Skeletal muscle satellite cell (primary cell): ENCODE measurements around the gene CFD.
A peak's percentile ranks its signal among the peaks of the same experiment; 100 is the strongest.

Experiments used
- H3K27me3 ChIP-seq: 2 replicates; pipeline ENCODE4 v1.7.0; 2013; ENCODE audit warnings: low read length; ENCODE audit not compliant: control insufficient read depth, insufficient read depth
- H3K36me3 ChIP-seq: 2 replicates; pipeline ENCODE4 v1.7.0; 2013; ENCODE audit warnings: mild to moderate bottlenecking, control low read depth, low read length; ENCODE audit not compliant: insufficient read depth
- H3K4me1 ChIP-seq: 2 replicates; pipeline ENCODE4 v1.7.0; 2013; ENCODE audit warnings: low read length; ENCODE audit not compliant: control insufficient read depth, insufficient read depth
- H3K4me2 ChIP-seq: 2 replicates; pipeline ENCODE4 v1.7.0; 2013; ENCODE audit warnings: mild to moderate bottlenecking, low read length
- H3K4me3 ChIP-seq: 2 replicates; pipeline ENCODE4 v1.7.0; 2013; ENCODE audit warnings: low read length
- H3K9ac ChIP-seq: 2 replicates; pipeline ENCODE4 v1.7.0; 2013; ENCODE audit warnings: mild to moderate bottlenecking, low read depth, low read length, moderate library complexity
- H3K9me3 ChIP-seq: replicated peaks from 2 replicates; pipeline ENCODE4 v1.7.0; 2013; ENCODE audit warnings: mild to moderate bottlenecking, control low read depth, low read length

The CFD gene

DNA sequence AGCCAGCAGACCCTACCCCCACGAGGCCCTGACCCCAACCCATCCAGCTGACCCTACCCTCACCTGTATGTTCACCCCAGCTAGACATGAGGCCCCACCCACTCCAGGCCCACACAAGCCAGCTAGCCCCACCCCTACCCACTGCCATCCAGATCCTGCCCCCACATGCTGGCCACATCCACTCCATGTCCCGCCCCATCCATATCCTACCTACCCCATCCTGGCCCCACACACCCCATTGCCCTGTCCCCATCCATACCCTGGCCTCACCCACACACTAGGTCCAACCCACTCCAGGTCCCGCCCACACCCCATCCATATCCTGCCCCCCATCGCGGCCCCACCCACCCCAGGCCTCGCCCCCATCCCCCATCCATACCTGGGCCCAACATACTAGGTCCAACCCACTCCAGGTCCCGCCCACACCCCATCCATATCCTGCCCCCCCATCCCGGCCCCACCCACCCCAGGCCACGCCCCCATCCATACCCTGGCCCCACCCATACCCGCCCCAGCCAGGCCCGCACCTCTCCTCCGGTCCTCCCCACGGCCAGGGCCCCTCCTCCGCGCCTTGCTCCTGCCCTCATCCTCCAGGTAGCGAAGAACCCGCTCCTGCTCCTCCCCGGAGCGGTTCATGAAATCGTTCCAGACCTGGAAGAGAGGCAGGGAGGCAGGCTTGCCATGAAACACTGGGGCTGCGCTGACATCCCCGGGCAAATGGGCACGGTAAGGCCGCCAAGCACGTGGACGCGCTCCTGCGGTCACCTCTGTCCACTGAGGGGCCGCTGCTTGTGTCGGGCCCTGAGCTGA, 41.0 kb downstream of the CFD start:
- H3K36me3 ChIP-seq, result peaks cover 32% of the 10 kb centered on the region
- no peak overlapping the region for H3K9ac ChIP-seq
- H3K27me3 ChIP-seq, result no peaks in the 10 kb centered on the region
- H3K4me3 ChIP-seq, result no peak overlapping the region
- H3K9me3 ChIP-seq, result no peaks in the 10 kb centered on the region
- H3K4me2 ChIP-seq, result no peak overlapping the region
- H3K4me1 ChIP-seq, result peaks cover 12% of the 10 kb centered on the region

DNA sequence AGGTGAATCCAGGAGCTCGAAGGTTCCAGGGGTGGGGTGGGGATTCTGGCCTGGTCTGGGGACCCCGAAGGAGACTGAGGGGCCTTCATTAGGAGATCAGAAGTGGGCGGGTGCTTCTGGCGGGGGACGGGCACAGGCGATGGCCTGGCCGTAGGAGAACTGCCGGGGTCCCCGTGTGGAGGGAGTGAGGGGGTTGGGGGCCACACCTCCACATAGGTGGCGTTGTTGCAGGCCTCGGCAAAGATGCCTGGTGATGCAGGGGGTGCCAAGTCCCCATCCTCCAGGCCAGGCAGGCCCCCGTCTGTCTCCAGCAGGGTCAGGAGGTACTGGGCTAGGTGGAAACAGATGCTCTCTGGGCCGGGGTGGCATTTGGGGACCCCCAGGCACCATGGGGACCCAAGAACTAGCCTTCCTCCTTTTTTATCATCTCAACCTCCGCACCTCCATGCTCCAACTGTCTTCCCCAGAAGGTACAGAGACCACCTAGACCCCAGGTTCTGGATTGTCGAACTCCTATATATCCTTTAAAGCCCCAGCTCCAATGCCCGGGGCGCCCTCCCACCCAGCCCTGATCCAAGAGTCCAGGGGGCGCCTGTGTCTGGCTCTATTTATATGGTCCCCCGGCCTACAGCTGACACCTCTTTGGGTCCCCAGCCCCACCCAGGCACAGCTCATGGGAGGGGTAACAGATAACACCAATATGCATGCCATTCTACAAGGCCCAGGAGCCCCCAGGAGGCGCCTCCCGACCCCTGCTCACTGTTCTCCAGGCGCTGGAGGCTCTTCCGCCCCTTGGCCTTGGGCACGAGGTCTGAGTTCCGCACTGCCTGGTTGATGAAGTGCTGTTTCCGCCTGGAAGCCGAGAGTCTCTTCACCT, 42.0 kb downstream of the CFD start:
- Histone ChIP-seq H3K4me1 (peaks cover 12% of the 10 kb centered on the region), H3K4me3 (no peak overlapping the region), H3K36me3 (peaks cover 32% of the 10 kb centered on the region), H3K27me3 (no peaks in the 10 kb centered on the region), H3K9ac (no peak overlapping the region), H3K4me2 (no peak overlapping the region), H3K9me3 (no peaks in the 10 kb centered on the region)

DNA sequence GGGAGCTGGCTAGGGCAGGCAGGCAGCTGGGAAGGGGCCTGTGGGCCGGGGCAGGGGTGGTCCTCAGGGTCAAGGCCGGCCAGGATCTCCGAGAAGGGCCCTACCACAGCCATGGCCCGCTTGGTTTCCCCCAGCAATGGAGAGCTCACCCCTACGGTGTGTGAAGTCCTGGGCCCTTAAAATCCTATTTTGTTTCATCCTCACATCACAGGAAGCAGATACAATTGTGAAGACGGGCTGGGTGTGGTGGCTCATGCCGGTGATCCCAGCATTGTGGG, 42.6 kb downstream of the CFD start:
- Histone ChIP-seq H3K9me3 (no peaks in the 10 kb centered on the region), H3K4me3 (no peak overlapping the region), H3K9ac (no peak overlapping the region), H3K4me2 (no peak overlapping the region), H3K4me1 (peaks cover 12% of the 10 kb centered on the region), H3K36me3 (peaks cover 26% of the 10 kb centered on the region), H3K27me3 (no peaks in the 10 kb centered on the region)

DNA sequence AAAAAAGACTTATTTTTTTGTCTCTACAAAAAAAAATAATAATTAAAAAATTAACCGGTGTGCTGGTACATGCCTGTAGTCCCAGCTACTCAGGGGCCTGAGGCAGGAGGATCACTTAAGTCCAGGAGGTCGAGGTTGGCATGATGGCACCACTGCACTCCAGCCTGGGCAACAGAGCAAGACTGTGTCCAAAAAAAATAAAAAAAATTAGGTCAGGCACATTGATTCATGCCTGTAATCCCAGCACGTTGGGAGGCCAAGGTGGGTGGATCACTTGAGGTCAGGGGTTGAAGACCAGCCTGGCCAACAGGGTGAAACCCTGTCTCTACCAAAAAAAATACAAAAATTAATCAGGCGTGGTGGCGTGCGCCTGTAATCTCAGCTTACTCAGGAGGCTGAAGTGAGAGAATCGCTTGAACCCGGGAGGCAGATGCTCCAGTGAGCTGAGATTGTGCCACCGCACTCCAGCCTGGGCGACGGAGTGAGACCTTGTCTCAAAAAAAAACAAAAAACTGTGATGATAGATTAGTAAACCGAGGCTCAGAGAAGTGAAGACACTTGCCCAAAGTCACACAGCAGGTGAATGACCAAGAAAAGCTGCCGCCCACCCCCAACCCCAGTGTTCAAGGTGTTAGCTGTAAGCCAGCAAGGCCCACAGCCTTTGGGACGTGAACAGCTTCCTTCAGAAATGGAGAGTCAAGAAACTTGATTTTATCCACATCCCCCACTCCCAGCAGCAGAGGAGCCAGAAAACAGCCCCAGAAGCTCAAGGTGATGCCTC, 43.2 kb downstream of the CFD start:
- no peak overlapping the region for H3K9ac ChIP-seq
- no peak overlapping the region for H3K4me3 ChIP-seq
- H3K4me2 ChIP-seq, result no peak overlapping the region
- no peaks in the 10 kb centered on the region for H3K27me3 ChIP-seq
- H3K36me3 ChIP-seq, result peaks cover 21% of the 10 kb centered on the region
- H3K4me1 ChIP-seq, result peaks cover 12% of the 10 kb centered on the region
- H3K9me3 ChIP-seq, result no peaks in the 10 kb centered on the region

DNA sequence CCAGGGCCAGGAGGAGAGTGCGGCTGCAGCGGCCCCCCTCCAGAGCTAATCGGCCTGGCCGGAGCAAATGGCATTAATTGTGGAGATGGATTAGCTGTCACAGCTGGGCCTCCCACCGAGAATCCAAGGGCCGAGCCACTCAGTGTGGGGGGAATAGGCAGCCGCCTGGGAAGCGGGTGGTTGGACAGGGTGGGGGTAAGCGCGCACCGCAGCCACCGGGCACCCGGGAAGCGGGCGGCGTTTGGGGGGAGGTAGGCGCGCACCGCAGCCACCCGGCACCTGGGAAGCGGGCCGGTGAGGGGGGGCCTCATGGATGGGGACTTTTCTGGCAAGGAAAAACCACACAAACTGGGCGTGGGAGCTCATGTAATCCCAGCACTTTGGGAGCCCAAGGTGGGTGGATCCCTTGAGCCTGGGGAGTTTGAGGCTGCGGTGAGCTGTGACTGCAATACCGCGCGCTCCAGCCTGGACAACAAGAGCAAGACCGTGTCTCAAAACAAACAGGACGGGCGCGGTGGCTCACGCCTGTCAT, 43.9 kb downstream of the CFD start:
- Histone ChIP-seq H3K9me3 (no peaks in the 10 kb centered on the region), H3K27me3 (no peaks in the 10 kb centered on the region), H3K4me1 (peaks cover 12% of the 10 kb centered on the region), H3K4me3 (no peak overlapping the region), H3K9ac (no peak overlapping the region), H3K36me3 (peaks cover 19% of the 10 kb centered on the region), H3K4me2 (no peak overlapping the region)

DNA sequence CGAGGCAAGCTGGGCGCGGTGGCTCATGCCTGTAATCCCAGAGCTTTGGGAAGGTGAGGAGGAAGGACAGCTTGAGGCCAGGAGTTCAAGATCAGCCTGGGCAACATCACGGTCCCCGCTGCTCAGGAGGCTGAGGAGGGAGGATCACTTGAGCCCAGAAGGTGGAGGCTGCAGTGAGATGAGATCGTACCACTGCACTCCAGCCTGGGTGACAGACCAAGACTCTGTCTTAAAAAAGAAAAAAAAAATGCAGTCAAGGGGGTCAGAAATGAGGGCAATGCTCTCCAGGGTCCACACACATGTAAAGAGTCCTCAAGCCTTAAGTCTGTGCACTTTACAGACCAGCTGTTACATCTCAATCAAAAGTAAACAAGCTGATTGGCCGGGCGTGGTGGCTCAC, 45.1 kb downstream of the CFD start:
- Histone ChIP-seq H3K36me3 (peaks cover 12% of the 10 kb centered on the region), H3K4me1 (peaks cover 19% of the 10 kb centered on the region), H3K4me2 (no peak overlapping the region), H3K4me3 (no peak overlapping the region), H3K27me3 (no peaks in the 10 kb centered on the region), H3K9me3 (no peaks in the 10 kb centered on the region), H3K9ac (no peak overlapping the region)

DNA sequence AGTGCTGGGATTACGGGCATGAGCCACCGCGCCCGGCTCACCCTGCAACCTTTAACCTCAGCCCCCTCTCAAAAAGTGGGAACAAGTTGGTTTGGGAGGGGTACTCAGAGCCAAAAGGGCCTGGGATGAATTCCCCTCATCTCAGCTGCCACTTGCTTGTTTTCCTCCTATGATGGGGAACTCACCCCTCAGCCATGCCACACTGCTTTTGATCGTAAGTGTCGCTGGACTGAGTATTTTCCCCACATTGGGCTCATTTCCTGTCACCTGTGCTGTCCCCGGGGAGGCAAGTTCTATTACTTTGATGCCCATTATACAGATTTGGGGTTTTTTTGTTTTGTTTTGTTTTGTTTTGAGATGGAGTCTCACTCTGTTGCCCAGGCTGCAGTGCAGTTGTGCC, 47.0 kb downstream of the CFD start:
- Histone ChIP-seq H3K36me3 (peaks cover 6% of the 10 kb centered on the region), H3K27me3 (no peaks in the 10 kb centered on the region), H3K9ac (no peak overlapping the region), H3K4me2 (no peak overlapping the region), H3K4me1 (peaks cover 19% of the 10 kb centered on the region), H3K9me3 (no peaks in the 10 kb centered on the region), H3K4me3 (no peak overlapping the region)

DNA sequence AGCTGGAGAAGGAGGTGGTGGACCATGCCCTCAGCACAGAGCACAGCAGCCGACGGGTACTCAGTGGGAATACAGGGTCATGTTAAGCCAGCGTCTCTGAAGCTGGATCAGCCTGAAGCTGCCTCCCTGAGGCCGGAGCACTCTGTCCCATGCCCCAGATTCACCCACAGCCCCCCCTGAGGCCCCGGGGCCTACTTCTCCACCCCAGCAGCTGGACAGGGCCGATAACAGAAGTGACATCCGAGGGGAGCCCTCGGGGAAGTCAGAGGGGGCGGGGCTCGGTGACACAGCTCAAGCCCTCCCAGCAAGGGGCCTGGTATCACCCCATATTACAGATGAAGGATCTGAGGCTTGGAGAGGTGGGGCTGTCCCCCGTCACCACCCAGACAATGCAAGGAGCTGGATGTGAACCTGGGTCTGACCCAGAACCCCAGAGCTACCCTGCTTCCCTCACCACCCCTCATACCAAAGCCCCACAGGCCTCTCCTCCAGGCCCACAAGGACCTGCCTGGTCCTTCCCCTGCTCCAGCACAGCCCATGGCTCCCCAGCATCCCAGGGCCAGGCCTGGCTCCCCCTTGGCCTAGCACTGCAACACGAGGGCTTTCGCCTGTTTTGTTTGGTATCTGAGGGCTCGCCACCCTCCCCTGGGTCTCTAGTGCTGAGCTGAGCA, 47.9 kb downstream of the CFD start:
- Histone ChIP-seq H3K9me3 (no peaks in the 10 kb centered on the region), H3K4me2 (no peak overlapping the region), H3K27me3 (no peaks in the 10 kb centered on the region), H3K36me3 (no peaks in the 10 kb centered on the region), H3K4me3 (no peak overlapping the region), H3K4me1 (peaks cover 19% of the 10 kb centered on the region), H3K9ac (no peak overlapping the region)

DNA sequence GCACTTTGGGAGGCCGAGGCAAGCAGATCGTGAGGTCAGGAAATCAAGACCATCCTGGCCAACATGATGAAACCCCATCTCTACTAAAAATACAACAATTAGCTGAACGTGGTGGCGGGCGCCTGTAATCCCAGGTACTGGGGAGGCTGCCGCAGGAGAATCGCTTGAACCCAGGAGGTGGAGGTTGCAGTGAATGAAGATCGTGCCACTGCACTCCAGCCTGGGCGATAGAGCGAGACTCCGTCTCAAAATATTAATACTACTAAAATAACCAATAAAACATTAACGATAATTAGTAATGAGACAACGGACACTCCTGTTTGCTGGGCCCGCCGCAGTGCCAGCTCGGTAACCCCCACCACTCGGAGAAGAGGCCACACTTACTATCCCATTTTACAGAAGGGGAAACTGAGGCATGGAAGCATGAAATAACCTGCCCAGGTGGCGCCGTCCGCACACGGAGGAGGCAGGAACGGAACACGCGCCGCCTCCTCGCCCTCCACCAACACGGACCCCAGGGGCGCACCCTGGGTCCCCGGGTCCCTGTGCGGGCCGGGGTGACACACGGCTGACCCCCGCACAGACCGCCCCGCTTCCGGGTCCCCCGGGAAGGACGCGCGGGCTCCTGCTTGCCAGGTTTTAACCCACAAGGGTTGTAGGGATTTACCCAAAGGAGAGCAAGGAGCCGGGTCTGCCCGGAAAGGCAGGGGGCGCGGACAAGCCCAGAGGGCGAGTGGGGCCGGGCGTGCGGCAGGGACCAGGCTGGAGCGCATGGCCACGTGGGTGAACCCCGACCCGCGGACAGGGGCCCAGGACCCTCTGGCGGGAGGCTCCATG, 52.0 kb downstream of the CFD start:
- Histone ChIP-seq H3K9me3 (no peaks in the 10 kb centered on the region), H3K36me3 (no peaks in the 10 kb centered on the region), H3K9ac (no peak overlapping the region), H3K4me3 (no peak overlapping the region), H3K4me2 (peak overlapping the region; percentile 25), H3K27me3 (no peaks in the 10 kb centered on the region), H3K4me1 (peaks cover 11% of the 10 kb centered on the region)

DNA sequence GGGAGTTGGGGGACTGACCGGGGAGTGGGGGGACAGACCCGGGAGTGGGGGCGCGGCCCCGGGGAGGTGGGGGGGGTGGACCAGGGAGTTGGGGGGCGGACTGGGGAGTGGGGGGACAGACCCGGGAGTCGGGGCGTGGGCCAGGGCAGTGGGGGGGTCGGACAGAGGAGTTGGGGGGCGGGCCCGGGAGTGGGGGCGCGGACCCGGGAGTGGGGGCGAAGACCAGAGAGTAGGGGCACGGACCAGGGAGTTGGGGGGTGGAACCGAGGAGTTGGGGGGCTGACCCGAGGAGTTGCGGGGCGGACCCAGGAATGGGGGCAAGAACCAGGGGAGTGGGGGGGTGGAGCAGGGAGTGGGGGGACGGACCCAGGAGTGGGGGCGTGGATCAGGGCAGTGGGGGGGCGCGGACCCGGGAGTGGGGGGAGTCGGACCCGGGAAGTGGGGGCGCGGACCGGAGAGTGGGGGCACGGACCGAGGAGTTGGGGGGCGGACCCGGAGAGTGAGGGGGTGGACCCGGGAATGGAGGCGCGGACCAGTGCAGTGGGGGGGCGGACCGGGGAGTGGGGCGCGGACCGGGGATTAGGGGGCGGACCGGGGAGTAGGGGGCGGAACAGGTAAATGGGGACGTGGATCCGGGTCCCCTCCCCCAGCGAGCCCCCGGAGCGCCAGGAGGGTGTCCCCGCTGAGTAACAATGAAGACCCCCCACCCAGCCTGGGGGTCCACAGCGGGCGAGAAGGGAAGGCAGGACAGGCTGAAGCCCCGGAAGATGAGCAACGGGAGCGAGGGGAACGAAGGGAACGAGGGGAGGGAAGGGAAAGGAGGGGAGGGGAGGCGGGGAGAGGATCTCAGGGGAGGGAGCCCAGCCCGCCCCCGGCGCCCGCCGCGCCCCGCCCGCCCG, 53.0 kb downstream of the CFD start:
- Histone ChIP-seq H3K27me3 (peaks cover 4% of the 10 kb centered on the region), H3K4me3 (peak overlapping the region; percentile 95), H3K36me3 (no peaks in the 10 kb centered on the region), H3K9ac (peak overlapping the region; percentile 94), H3K4me1 (peaks cover 15% of the 10 kb centered on the region), H3K9me3 (no peaks in the 10 kb centered on the region), H3K4me2 (peak overlapping the region; percentile 82)
